Esophagus muscularis mucosa (tissue), 4 donors: ENCODE measurements around the gene AVPR1A. TPM values are rescaled to one million over a fixed set of nuclear protein-coding genes. Genes with fewer than 3 reads are reported as not detected.

Experiments
- DNase-seq: peaks from one replicate; pipeline ENCODE4 v3.0.0-alpha.2; 2017; ENCODE audit errors: extremely low spot score
- H3K27ac ChIP-seq, 4 donors: fragments of 200-600 bp; sonication (generic); replicated peaks in 1 of 4; 1 replicate in 3 of 4; 2 replicates in 1 of 4; pipeline ENCODE4 v1.5.1; 2016 to 2019; ENCODE audit warnings: mild to moderate bottlenecking in 1 of 4
- H3K27me3 ChIP-seq, 4 donors: fragments of 200-600 bp; sonication (generic); one replicate each; pipeline versions ENCODE4 v1.5.1 to v1.6.0; 2016 to 2019
- H3K36me3 ChIP-seq, 4 donors: fragments of 200-600 bp; sonication (generic); one replicate each; pipeline ENCODE4 v1.5.1; 2016 to 2019
- H3K4me1 ChIP-seq, 4 donors: fragments of 200-600 bp; sonication (generic); one replicate each; pipeline ENCODE4 v1.5.1; 2016 to 2019
- H3K4me3 ChIP-seq, 4 donors: fragments of 200-600 bp; sonication (generic); 1 replicate in 2 of 4; 2 replicates in 2 of 4; pipeline ENCODE4 v1.5.1; 2016 to 2019; ENCODE audit warnings: mild to moderate bottlenecking in 4 of 4, moderate library complexity in 1 of 4
- H3K9me3 ChIP-seq, 4 donors: fragments of 200-600 bp; sonication (generic); 1 replicate in 3 of 4; 2 replicates in 1 of 4; pipeline ENCODE4 v1.5.1; 2016 to 2019
- CTCF ChIP-seq, 3 experiments: fragments of 200-600 bp in 2 of 3; fragments of 450-650 bp in 1 of 3; sonication (generic) in 2 of 3; IDR thresholded peaks; one replicate each; pipeline ENCODE4 v1.5.1; 2017 to 2019; ENCODE audit warnings: antibody characterized with exemption in 3 of 3, mild to moderate bottlenecking in 2 of 3, moderate library complexity in 1 of 3
- EP300 ChIP-seq: sonication (generic); formaldehyde crosslinking; IDR thresholded peaks from one replicate; pipeline ENCODE4 v1.6.1; 2017; ENCODE audit warnings: antibody characterized with exemption
- POLR2A ChIP-seq: fragments of 450-650 bp; IDR thresholded peaks from one replicate; pipeline ENCODE4 v1.6.1; 2017; ENCODE audit warnings: antibody characterized with exemption, moderate library complexity, mild to moderate bottlenecking, low read depth
- POLR2AphosphoS5 ChIP-seq, 2 donors: sonication (generic); formaldehyde crosslinking; IDR thresholded peaks; one replicate each; pipeline ENCODE4 v1.6.1; 2017; ENCODE audit warnings: antibody characterized with exemption in 2 of 2
- WGBS: methylation state at CpG from one replicate; pipeline ENCODE4 v1.1.5; 2018; 5-methylcytosine and 5-hydroxymethylcytosine counted together
- intact Hi-C: fragments of 100-400 bp; cut with DNase I; formaldehyde crosslinking; loops from one replicate; pipeline ENCODE4 v1.15.1; 2023
- total RNA-seq, 4 donors: library from RNA; depleted of rRNA; stranded (reverse); fragments of >200 nt; gene quantifications; one replicate each; pipeline versions ENCODE4 v1.1.0 to v1.2.1, GENCODE V29; 2016

Gene AVPR1A
- total RNA-seq, 4 donors from 2014 or later = 1.2 to 12.9 (median 8.0) TPM

GRCh38 chr12:63164911-63165310 lies 13.9 kb upstream of the AVPR1A start:
- Histone ChIP-seq H3K27ac (no peak overlapping the region), H3K9me3 (no peaks in the 10 kb centered on the region), H3K4me1 (no peaks in the 10 kb centered on the region), H3K4me3 (no peak overlapping the region), H3K27me3 (no peaks in the 10 kb centered on the region), H3K36me3 (no peaks in the 10 kb centered on the region)
- 89% methylated on average over 2 of the region's 2 CpGs for WGBS
- DNase-seq = no peak
- TF ChIP-seq POLR2AphosphoS5 (IDR thresholded peaks at IDR 0.05) = no peak
- no peak for TF ChIP-seq POLR2A
- TF ChIP-seq EP300 = no peak
- TF ChIP-seq CTCF (IDR thresholded peaks at IDR 0.05) = no peak
- intact Hi-C loops = no loop called here

- Histone ChIP-seq H3K27ac (no peak overlapping the region), H3K36me3 (no peaks in the 10 kb centered on the region), H3K4me3 (no peak overlapping the region), H3K27me3 (no peaks in the 10 kb centered on the region), H3K4me1 (no peaks in the 10 kb centered on the region), H3K9me3 (no peaks in the 10 kb centered on the region)
- TF ChIP-seq POLR2A (no peak), CTCF (IDR thresholded peaks at IDR 0.05) (no peak), EP300 (no peak), POLR2AphosphoS5 (IDR thresholded peaks at IDR 0.05) (no peak)
- 96% methylated on average over 1 of the region's 1 CpG for WGBS
- DNase-seq = no peak
- intact Hi-C loops = no loop called here
Measured at GRCh38 chr12:63163541-63163940, 12.5 kb upstream of the AVPR1A start.

GRCh38 chr12:63155375-63155774 lies 4.4 kb upstream of the AVPR1A start:
- 56% methylated on average over 2 of the region's 2 CpGs for WGBS
- intact Hi-C loops = no loop called here
- H3K4me3 ChIP-seq = no peak overlapping the region
- no peaks in the 10 kb centered on the region for H3K36me3 ChIP-seq
- H3K27me3 ChIP-seq = peaks cover 0 to 50% (median 19%) of the 10 kb centered on the region in 4 donors
- H3K9me3 ChIP-seq = no peaks in the 10 kb centered on the region
- no peak for DNase-seq
- peaks cover 13 to 23% (median 21%) of the 10 kb centered on the region in 4 donors for H3K4me1 ChIP-seq
- no peak overlapping the region for H3K27ac ChIP-seq
- TF ChIP-seq EP300 (no peak), CTCF (IDR thresholded peaks at IDR 0.05) (no peak), POLR2AphosphoS5 (IDR thresholded peaks at IDR 0.05) (no peak)

- 97% methylated on average over 5 of the region's 5 CpGs for WGBS
- peaks cover 0 to 58% (median 24%) of the 10 kb centered on the region in 4 donors for H3K27me3 ChIP-seq
- H3K9me3 ChIP-seq = no peaks in the 10 kb centered on the region
- no peak for DNase-seq
- no peak overlapping the region for H3K4me3 ChIP-seq
- H3K36me3 ChIP-seq = no peaks in the 10 kb centered on the region
- H3K27ac ChIP-seq = no peak overlapping the region
- peaks cover 17 to 29% (median 26%) of the 10 kb centered on the region in 4 donors for H3K4me1 ChIP-seq
- TF ChIP-seq POLR2AphosphoS5 (IDR thresholded peaks at IDR 0.05) (no peak), POLR2A (no peak)
- intact Hi-C loops = no loop called here
Measured at GRCh38 chr12:63154560-63154959, 3.6 kb upstream of the AVPR1A start.

- intact Hi-C loops = no loop called here
- no peak for TF ChIP-seq POLR2A
- no peak for TF ChIP-seq CTCF (IDR thresholded peaks at IDR 0.05)
- no peak for TF ChIP-seq EP300
- TF ChIP-seq POLR2AphosphoS5 (IDR thresholded peaks at IDR 0.05) = no peak
- 20% methylated on average over 7 of the region's 7 CpGs for WGBS
- Histone ChIP-seq H3K9me3 (no peaks in the 10 kb centered on the region), H3K27ac (no peak overlapping the region), H3K4me1 (peaks cover 17 to 29% (median 26%) of the 10 kb centered on the region in 4 donors), H3K4me3 (peak overlapping the region in 3 of 4 donors; percentile 44 to 54 (median 46)), H3K27me3 (peaks cover 0 to 75% (median 27%) of the 10 kb centered on the region in 4 donors), H3K36me3 (no peaks in the 10 kb centered on the region)
- no peak for DNase-seq
Measured at GRCh38 chr12:63152321-63152700, 1.3 kb upstream of the AVPR1A start.
